Stimulated activated CD4-positive, alpha-beta T cell treated with anti-CD3 and anti-CD28 coated beads, Interleukin-1b, Interleukin-23, amount 100 ng/mL, for 1 hour (primary cell): Measurements from ENCODE around the gene ACBD3.

ENCODE experiments used
- DNase-seq, 2 donors: peaks; one replicate each; pipeline ENCODE4 v3.0.0-alpha.2; 2020; ENCODE audit warnings: low read depth in 2 of 2

Gene ACBD3

DNA sequence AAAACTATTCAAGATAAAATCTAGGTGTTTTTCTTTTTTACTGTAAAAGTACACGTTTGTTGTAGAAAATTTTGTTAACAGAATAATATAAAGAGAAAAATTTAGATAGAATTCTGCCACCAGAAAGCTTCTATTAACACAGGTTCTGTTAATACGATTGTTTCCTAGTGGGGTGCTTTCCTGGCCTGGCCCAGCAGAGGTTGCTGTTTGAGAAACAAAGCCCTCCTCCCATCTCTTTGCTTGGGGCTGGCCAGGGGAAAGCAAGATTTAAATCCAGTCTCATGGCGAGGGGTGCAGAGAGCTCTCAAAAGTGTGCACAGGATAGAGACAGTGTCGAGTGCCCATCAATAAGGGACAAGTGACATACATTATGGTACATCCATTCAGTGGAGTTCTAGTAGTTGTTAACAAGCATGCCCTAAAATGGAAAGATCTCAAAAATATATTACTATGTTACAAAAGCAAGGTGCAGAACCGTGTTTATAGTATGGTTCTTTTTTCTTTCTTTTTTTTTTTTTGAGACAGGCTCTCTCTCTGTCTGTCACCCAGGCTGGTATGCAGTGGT is 14.6 kb upstream of the ACBD3 start:
- DNase-seq: no peak

DNA sequence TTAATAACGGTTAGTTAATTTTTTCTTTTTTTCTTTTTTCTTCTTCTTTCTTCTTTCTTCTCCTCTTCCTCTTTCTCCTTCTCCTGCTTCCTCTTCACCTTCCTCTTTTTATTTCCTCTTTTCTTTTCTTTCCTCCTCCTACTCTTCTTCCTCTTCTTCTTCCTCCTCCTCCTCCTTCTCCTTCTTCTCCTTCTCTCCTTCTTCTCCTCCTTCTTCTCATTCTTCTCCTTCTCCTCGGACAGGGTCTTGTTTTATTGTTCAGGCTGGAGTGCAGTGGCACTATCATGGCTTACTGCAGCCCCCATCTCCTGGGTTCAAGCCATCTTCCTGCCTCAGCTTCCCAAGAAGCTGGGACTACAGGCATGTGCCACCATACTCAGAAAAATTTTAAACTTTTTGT is 13.4 kb upstream of the ACBD3 start:
- no peak for DNase-seq

DNA sequence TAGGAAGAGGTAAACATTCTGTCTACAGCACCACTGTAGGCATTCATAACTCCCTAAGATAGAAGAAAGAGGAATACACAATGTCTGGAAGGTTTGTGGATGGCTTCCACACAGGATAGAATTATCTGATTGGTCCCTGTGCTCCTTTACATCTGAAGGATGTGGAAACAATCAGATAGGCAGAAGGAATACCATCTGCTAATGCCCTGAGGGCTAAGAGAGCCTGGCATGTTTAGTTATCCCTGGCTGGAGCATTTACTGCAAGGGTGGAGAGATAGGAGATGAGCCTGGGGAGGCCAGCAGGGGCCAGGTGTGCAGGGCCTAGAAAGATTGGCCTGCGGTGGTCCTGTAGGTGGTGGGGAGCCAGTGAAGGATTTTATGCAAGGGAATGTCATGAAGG is 8.6 kb upstream of the ACBD3 start:
- no peak for DNase-seq

DNA sequence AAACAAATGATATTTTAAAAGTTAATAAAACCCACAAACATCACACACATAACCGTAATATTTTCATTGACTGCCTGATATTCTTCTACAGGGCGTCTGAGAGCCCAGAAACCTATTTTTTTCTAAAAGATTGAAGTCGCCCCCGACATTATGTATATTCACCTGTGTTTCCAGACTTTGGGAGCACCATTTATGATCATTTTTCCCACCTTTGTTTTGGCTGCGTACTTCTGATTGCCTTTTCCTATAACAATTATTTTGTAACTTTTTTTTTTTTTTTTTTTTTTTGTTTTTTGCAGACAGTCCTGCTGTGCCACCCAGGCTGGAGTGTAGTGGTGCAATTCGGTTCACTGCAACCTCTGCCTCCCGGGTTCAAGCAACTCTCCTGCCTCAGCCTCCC is 839 bp upstream of the ACBD3 start:
- DNase-seq: no peak

DNA sequence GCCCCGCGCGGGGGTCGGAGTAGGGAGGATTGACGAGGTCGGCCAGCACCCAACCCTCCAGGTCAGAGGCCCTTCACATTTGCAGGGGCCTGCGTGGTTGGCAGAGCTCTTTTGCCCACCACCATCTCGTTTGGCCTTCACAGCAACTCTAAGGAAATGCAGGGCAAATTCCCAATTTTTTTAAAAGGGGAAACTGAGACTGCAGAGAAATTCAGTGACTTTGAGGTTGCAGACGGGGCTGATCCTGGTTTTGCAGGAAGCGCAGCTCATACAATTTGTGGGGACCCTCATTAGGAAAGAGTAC is 430 bp upstream of the ACBD3 start:
- no peak for DNase-seq

DNA sequence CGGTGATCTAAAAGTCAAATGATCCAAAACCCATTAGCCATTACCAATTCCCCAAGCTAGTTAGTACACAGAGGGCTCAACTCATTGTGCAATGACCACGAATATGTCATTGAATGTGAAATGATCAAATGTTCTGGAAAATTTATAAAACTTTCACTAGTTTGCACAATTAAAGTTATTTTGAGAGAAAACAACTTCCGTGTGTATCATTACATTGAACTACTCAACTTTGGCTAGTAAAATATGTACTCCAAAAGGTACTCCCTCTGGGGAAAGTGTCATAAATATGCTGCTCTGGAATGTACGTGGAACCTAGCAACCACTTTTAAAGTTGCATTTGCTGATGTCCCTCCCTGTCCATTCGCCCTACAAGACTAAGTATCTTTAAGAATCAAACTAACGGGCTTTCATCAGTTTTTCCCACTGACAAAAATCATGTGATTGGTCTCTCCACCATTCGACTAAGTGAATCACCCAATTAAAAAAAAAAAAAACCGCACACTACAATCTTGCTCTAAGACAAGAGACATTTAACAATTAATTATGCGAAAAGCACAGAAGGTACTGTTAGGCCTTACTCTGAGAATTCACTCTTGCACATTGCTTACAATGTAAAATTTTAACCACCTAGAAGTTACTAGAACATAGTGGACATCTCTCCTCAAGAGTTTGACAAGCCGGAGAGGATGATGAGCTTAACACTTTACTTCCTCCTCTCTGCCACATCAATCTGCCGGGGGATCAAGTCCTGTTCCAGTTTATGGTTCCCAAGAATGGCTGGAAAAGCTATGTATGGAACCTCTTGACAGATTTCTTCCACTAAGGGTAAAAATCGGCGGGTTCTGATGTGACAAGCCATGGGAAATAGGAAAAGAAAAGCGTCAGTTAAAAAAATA is 1.2 kb downstream of the ACBD3 start:
- no peak for DNase-seq

DNA sequence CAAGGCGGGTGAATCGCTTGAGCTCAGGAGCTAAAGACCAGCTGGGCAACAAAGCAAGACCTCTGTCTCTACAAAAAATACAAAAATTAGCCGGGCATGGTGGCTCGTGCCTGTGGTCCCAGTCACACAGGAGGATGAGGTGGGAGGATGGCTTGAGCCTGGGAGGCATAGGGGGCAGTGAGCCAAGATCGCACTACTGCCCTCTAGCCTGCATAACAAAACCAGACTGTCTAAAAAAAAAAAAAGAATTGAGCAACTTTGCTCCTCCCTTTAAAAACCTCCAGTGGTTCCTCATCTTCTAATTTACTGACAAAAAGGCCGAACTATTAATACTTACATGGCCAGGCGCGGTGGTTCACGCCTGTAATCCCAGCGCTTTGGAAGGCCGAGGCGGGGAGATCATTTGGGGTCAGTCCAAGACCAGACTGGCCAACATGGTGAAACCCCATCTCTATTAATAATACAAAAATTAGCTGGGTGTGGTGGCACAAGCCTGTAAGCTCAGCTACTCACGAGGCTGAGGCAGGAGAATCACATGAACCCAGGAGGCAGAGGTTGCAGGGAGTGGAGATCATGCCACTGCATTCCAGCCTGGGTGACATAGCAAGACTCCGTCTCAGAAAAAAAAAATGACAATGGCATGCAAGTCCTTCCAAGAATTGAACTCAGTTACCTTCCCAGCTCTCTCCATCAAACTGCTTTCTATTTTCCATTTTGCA is 4.4 kb downstream of the ACBD3 start:
- DNase-seq: no peak

DNA sequence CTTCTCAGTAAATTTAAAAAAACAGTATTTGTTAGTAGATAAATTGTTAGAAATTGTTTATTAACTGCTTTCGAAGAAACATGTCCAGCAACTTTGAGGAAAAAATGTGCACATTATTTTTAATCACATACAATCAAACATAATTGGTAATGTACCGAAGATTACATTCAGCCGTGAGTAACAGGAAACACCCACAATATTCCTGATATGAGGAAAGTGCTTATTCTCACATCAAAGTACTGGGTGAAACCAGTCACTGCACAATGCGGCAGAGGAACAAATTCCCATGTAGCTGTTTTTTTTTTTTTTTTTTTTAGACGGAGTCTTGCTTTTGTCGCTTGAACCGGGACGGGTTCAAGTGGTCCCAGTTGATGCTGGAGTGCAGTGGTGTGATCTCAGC is 9.7 kb downstream of the ACBD3 start:
- DNase-seq: no peak

DNA sequence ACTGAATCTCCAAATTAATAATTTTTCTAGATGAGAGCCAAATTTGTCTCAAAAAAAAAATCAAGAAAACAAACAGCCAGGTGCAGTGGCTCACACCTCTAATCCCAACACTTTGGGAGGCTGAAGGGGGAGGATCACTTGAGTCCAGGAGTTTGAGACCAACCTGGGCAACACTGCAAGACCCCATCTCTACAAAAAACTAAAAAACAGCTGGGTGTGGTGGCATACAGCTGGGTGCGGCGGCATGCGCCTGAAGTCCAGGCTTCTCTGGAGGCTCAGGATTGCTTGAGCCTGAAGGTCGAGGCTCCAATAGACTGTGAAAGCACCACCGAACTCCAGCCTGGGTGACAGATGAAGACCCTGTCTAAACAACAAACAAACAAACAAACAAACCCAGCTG is 14.0 kb downstream of the ACBD3 start:
- DNase-seq: no peak

DNA sequence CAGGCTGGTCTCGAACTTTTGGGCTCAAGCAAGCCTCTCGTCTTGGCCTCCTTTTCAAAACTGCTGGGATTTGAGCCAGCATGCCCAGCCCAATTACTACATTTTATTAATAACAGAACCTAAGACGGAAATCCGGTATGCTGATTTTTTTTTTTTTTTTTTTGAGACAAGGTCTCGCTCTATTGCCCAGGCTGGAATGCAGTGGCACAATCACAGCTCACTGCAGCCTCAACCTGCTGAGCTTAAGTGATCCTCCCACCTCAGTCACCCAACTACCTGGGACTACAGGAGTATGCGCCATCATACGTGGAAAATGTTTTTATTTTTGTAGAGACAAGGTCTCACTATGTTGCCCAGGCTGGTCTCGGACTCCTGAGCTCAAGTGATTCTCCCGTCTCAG is 20.2 kb downstream of the ACBD3 start:
- no peak for DNase-seq

DNA sequence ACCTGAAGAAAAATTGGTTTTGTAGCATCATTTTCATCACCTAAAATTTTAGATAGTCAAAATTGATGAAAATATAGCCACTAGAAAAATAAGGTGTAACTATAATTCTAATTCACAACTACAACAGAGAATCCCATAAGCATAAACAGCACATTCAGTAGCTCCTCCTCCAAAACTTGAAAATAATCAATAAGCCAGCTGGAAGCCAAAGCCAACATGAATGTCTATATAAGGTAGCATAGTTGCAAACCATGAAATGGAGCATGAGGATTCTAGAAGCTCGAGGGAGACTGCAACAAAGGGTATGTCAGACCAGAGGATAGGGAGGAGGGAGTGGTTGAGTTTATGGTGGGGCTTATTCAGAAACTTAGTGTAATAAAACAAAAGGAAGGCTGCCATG is 22.4 kb downstream of the ACBD3 start:
- DNase-seq: no peak

DNA sequence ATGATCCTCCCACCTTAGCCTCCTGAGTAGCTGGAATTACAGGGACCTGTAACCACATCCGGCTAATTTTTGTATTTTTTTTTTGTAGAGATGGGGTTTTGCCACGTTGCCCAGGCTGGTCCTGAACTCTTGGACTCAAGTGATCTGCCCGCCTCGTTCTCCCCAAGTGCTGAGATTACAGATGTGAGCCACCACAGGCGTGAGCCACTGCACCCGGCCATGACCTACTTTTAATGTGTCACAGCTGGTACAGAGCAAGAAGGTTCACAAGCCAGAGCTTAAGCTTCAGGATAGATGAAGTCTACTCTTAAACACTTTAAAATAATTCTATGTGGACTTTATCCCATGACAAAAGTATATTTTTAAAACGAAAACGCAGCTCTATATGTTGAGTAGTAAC is 23.6 kb downstream of the ACBD3 start:
- DNase-seq: no peak

DNA sequence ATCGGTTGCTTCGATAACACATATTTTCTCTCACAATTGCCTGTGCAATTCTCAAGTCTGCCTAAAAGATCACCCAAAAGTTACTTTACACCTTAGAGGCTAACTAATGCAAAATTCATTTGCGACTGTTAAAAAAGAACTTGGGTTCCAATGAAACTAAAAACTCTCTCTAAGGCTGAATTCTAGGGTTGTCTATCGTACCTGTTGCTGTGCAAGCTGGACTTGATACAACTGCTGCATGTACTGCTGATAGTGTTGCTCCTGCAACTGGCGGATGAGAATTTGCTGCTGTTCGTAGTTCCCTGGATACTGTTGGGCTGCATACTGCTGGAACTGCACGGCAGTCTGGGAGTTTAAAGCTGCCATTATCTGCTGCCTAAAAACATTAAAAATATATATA is 27.6 kb downstream of the ACBD3 start:
- no peak for DNase-seq

DNA sequence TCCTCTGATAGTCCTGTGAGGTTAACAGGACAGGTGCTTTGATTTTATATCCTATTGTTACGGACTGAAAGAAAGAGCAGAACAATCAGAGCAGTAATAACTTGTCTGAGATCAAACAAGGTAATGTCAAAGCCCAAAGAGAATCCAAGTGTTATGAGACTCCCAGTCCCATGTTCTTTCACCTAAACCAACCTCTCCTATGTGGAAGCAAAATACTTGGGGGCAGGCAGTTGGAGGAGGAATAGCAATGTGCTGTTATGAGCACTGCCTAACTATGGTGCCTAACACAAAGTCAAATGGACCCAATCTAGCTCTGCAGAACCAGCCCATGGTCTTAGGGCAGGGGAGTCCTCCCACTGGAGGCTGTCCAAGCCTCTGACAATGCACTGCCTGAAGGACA is 28.1 kb downstream of the ACBD3 start:
- DNase-seq: no peak

DNA sequence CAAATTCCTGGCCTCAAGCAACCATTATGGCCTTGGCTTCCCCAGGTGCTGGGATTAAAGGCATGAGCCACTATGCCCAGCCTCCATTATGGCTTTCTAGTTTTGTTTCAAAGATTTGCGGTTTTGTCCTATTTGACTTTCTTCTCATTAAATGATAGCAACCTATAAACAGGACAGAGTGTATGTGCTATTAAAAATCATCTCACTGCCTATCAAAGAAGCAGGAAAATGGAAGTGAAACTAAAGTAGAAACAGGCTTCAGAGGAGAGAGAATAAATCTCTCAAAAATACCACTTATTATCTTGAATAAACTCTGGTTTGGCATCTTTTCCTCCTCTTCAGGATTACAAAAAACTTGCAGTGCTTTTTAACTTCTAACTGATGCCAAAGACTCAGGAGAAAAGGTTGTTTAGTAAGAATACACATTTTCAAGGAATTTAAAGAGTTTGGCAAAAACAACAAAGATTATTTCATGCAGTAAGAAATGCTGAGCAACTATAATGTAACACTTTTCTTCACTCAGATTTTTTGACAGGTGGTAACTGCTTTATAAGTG is 28.7 kb downstream of the ACBD3 start:
- DNase-seq: no peak

DNA sequence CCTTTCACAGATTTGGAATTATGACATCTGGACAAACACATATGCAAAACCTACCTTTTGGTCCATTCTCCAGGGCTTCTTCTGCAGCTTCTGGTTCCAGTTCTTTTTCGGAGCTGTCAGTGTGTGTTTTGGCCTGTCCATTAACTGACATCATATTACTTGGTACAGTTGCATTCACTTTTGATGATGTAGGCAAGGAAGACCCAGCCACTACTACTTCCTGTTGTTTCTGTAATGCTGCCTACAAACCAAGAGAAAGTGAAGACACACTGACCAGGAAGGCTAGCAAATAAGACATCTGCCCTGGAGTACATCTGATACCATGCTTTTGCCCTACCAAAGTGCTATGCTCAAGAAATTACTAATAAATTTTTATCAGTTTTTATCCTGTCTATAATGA is 31.9 kb downstream of the ACBD3 start:
- no peak for DNase-seq

DNA sequence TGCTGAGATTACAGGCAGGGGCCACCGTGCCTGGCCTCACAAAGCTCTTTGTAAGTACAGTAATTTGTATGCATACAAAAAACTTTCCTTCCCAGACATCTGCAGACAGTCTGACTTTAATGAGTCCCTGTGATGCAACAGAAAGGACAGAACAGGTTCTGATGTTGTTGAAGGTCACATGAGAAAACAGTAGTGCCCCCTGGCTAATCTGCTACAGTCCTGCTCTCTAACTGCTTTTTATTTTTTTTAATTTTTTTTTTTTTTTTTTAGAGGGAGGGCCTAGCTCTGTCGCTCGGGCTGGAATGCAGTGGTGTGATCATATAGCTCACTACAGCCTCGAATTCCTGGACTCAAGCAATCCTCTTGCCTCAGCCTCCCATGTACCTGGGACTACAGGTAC is 36.7 kb downstream of the ACBD3 start:
- DNase-seq: no peak

DNA sequence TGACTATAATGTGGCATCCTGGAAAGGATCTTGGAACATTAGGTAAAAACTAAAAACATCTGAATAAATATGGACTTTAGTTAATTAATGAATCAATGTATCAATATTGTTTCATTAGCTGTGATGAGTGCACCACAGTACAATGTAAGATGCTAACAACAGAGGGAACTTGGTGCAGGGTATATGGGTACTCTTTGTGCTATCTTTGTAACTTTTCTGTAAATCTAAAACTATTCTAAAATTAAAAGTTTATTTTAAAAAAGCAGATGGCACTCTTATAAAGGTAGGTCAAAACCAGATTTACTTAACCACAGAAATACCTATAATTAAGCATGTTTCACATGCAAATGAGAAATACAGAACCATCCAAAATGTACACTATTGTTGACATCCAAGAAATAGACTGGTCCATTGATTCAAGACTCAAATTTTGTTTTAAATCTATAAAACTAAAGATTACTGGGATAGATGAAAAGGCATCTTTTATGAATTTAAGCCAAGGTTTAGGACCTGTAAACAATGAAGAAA is 38.4 kb downstream of the ACBD3 start:
- no peak for DNase-seq

DNA sequence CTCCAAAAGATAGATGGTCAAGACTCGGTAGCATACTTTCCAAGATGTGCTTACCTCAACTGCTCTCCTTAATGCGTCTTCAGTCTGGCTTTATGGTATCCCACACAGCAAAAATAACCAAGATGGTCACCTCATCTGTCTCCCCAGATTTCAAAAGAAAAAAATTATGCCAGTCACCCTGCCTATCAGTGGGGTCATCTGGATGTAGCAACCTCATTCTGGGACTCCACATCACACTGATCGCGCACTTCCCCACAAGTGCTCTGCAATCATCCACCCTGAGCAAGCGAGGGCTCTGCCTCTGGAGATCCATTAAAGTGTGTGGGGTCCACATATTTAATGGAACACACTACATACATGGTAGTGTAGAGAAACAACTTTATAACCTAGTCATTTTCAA is 42.5 kb downstream of the ACBD3 start:
- no peak for DNase-seq

DNA sequence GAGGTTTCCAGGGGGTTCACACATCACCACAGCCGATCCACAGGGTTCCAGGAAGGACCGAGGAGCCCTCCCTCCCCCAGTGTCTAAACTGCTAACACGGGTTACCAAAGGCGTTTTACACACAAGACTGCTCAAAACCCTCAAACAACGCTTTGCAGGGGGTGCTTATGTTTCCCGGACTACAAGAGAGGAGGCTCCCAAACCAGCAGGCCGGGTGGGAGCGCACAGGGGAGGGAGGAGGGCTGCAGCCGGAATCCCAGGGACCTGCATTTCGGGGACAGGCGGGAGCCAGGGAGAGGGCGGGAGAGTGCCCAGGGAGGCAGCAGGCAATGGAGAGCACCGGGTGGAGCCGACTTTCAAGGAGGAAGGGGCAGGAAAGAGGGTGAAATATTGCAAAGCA is 50.8 kb downstream of the ACBD3 start:
- DNase-seq: no peak

DNA sequence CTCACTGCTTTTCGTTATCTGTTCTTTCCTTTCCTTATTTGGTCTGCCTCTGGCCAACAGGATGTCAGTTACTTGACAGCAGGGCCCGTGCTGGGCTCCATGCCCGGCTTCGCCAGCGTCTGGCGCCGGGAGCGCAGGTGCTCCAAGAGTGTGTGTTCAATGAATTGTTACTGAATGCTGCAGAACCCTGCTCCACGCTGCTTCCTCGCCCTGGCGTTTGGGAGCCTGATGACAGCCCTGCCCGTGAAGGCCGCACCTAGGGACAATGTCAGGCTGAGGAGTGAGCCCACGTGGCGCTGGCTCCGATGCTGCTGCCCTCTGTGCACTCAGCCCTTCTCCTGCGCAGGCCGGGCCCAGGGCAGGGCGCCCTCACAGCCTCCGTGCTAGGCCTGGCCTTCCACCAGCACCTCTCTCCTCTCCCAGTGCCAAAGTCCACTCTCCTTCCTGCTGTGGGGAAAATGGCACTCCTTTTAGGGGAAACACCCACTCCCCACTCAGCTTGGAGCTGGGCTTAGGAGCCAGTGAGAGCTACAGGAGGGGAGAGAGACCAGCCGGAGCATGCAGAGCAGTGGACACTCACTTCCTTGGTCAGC is 51.4 kb downstream of the ACBD3 start:
- DNase-seq: no peak
